ENCODE data around the gene UBL3.

Gene UBL3

GRCh38 chr13:29758531-29759114 lies 91.8 kb downstream of the UBL3 start:
- DNase-seq (ENCODE audit: low read depth in 2 of 2), result peak; percentile 22 to 58

- no peak for DNase-seq (ENCODE audit: low read depth in 2 of 2)
Observed at GRCh38 chr13:29756506-29756905, 93.9 kb downstream of the UBL3 start.

- no peak for DNase-seq (ENCODE audit: low read depth in 2 of 2)
Observed at GRCh38 chr13:29754473-29754806, 96.0 kb downstream of the UBL3 start.

GRCh38 chr13:29753618-29754472 lies 96.6 kb downstream of the UBL3 start:
- DNase-seq (ENCODE audit: low read depth in 2 of 2), result no peak

GRCh38 chr13:29752175-29752574 lies 98.2 kb downstream of the UBL3 start:
- DNase-seq (ENCODE audit: low read depth in 2 of 2), result no peak

GRCh38 chr13:29750183-29750530 lies 100.3 kb downstream of the UBL3 start:
- DNase-seq (ENCODE audit: low read depth in 2 of 2), result no peak

- DNase-seq (ENCODE audit: low read depth in 2 of 2), result no peak
Observed at GRCh38 chr13:29749401-29750182, 100.8 kb downstream of the UBL3 start.

GRCh38 chr13:29748097-29748496 lies 102.3 kb downstream of the UBL3 start:
- DNase-seq (ENCODE audit: low read depth in 2 of 2), result no peak

GRCh38 chr13:29746148-29746677 lies 104.2 kb downstream of the UBL3 start:
- no peak for DNase-seq (ENCODE audit: low read depth in 2 of 2)

GRCh38 chr13:29745704-29746103 lies 104.7 kb downstream of the UBL3 start:
- no peak for DNase-seq (ENCODE audit: low read depth in 2 of 2)

- no peak for DNase-seq (ENCODE audit: low read depth in 2 of 2)
Observed at GRCh38 chr13:29743201-29743786, 107.1 kb downstream of the UBL3 start.

- DNase-seq (ENCODE audit: low read depth in 2 of 2), result no peak
Observed at GRCh38 chr13:29740961-29741360, 109.5 kb downstream of the UBL3 start.

- DNase-seq (ENCODE audit: low read depth in 2 of 2), result no peak
Observed at GRCh38 chr13:29737061-29737460, 113.4 kb downstream of the UBL3 start.

GRCh38 chr13:29733147-29733611 lies 117.2 kb downstream of the UBL3 start:
- no peak for DNase-seq (ENCODE audit: low read depth in 2 of 2)

- no peak for DNase-seq (ENCODE audit: low read depth in 2 of 2)
Observed at GRCh38 chr13:29730253-29730652, 120.2 kb downstream of the UBL3 start.

- DNase-seq (ENCODE audit: low read depth in 2 of 2), result no peak
Observed at GRCh38 chr13:29722415-29722814, 128.0 kb downstream of the UBL3 start.

GRCh38 chr13:29721766-29722165 lies 128.7 kb downstream of the UBL3 start:
- DNase-seq (ENCODE audit: low read depth in 2 of 2), result no peak

GRCh38 chr13:29718694-29719093 lies 131.7 kb downstream of the UBL3 start:
- no peak for DNase-seq (ENCODE audit: low read depth in 2 of 2)

GRCh38 chr13:29716493-29716892 lies 133.9 kb downstream of the UBL3 start:
- no peak for DNase-seq (ENCODE audit: low read depth in 2 of 2)
